Mucosa of descending colon (tissue), 3 donors: ENCODE data around the gene PPFIA4. TPM values are rescaled to one million over a fixed set of nuclear protein-coding genes. Genes with fewer than 3 reads are reported as not detected.
A peak's percentile ranks its signal among the peaks of the same experiment; 100 is the strongest.

Experiments used
- ATAC-seq: fragments of 200-7000 bp; cut with Tn5 transposase; one replicate; pipeline ENCODE4 v1.9.1; 2020; ENCODE audit warnings: mild to moderate bottlenecking, moderate library complexity
- DNase-seq, 3 donors: peaks; one replicate each; pipeline ENCODE4 v3.0.0-alpha.2; 2020
- H3K36me3 ChIP-seq: fragments of 200-600 bp; one replicate; pipeline ENCODE4 v1.8.0; 2021; ENCODE audit warnings: low read depth, mild to moderate bottlenecking
- H3K4me1 ChIP-seq: fragments of 200-600 bp; one replicate; pipeline ENCODE4 v1.8.0; 2021; ENCODE audit warnings: low read depth, mild to moderate bottlenecking
- H3K4me3 ChIP-seq: fragments of 200-600 bp; one replicate; pipeline ENCODE4 v1.8.0; 2021; ENCODE audit warnings: mild to moderate bottlenecking
- H3K9me3 ChIP-seq: fragments of 200-600 bp; one replicate; pipeline ENCODE4 v1.8.0; 2021; ENCODE audit warnings: mild to moderate bottlenecking
- intact Hi-C, 2 donors: fragments of 100-400 bp; cut with DNase I in 1 of 2; cut with micrococcal nuclease in 1 of 2; formaldehyde crosslinking; loops; one replicate each; pipeline versions ENCODE4 v1.11.0 to v1.11.1; 2022; cut with DNase I, micrococcal nuclease
- total RNA-seq, 3 donors: library from RNA; stranded (reverse); fragmentation: NEBNext Ultra II Directional in 2 of 3; extraction: Animal tissue kit (Norgen Biotek cat#: 25700) in 2 of 3; gene quantifications; one replicate each; pipeline versions ENCODE4 v1.2.1 to v1.2.4, GENCODE V29; 2021 to 2023
- TF ChIP-seq, protein P1 (sequence below): fragments of 200-600 bp; IDR thresholded peaks from one replicate; pipeline ENCODE4 v1.8.0; 2022; ENCODE audit warnings: antibody characterized with exemption, mild to moderate bottlenecking
- donor health status: DM: no; HTN: no; CAD: no; lungs with moderate emphysema.
- donor health status: DM: no; HTN: no; CAD: no.
- donor health status: DM: no; HTN: yes; CAD: no.

The PPFIA4 gene
- total RNA-seq, 3 donors from 2014 or later: 0.43 to 4.0 (median 0.60) TPM

- DNase-seq: no peak
- Histone ChIP-seq H3K4me3 (no peak overlapping the region), H3K36me3 (no peaks in the 10 kb centered on the region), H3K9me3 (no peaks in the 10 kb centered on the region), H3K4me1 (no peaks in the 10 kb centered on the region)
- TF ChIP-seq, protein P1, sequence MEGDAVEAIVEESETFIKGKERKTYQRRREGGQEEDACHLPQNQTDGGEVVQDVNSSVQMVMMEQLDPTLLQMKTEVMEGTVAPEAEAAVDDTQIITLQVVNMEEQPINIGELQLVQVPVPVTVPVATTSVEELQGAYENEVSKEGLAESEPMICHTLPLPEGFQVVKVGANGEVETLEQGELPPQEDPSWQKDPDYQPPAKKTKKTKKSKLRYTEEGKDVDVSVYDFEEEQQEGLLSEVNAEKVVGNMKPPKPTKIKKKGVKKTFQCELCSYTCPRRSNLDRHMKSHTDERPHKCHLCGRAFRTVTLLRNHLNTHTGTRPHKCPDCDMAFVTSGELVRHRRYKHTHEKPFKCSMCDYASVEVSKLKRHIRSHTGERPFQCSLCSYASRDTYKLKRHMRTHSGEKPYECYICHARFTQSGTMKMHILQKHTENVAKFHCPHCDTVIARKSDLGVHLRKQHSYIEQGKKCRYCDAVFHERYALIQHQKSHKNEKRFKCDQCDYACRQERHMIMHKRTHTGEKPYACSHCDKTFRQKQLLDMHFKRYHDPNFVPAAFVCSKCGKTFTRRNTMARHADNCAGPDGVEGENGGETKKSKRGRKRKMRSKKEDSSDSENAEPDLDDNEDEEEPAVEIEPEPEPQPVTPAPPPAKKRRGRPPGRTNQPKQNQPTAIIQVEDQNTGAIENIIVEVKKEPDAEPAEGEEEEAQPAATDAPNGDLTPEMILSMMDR: no peak
- intact Hi-C loops: no loop called here
- ATAC-seq: no peak
Observed at GRCh38 chr1:203083463-203083921, 57.2 kb downstream of the PPFIA4 start.

GRCh38 chr1:203084588-203085527, 58.6 kb downstream of the PPFIA4 start:
- TF ChIP-seq, protein P1: peak; percentile 12
- intact Hi-C loops: no loop called here
- H3K36me3 ChIP-seq: no peaks in the 10 kb centered on the region
- H3K4me3 ChIP-seq: no peak overlapping the region
- no peaks in the 10 kb centered on the region for H3K4me1 ChIP-seq
- peak in 2 of 3 donors; percentile 16 to 31 for DNase-seq
- peak; percentile 52 for ATAC-seq
- no peaks in the 10 kb centered on the region for H3K9me3 ChIP-seq

- TF ChIP-seq, protein P1: no peak
- Histone ChIP-seq H3K4me1 (no peaks in the 10 kb centered on the region), H3K9me3 (no peaks in the 10 kb centered on the region), H3K4me3 (no peak within 1 kb of the TSS), H3K36me3 (no peaks in the 10 kb centered on the region)
- DNase-seq: no peak
- intact Hi-C loops: no loop called here
- ATAC-seq: no peak
Observed at GRCh38 chr1:203085528-203086406, 59.5 kb downstream of the PPFIA4 start, which contains the start of gene MYOG. Gene MYOG (minus strand): TSS chr1:203086012. CDS start chr1:203085961, 51 bp downstream.

GRCh38 chr1:203086992-203087763, 60.9 kb downstream of the PPFIA4 start:
- Histone ChIP-seq H3K9me3 (no peaks in the 10 kb centered on the region), H3K4me1 (no peaks in the 10 kb centered on the region), H3K4me3 (no peak overlapping the region), H3K36me3 (no peaks in the 10 kb centered on the region)
- ATAC-seq: no peak
- TF ChIP-seq, protein P1: no peak
- no peak for DNase-seq
- intact Hi-C loops: no loop called here

GRCh38 chr1:203088441-203088840, 62.1 kb downstream of the PPFIA4 start:
- Histone ChIP-seq H3K9me3 (no peaks in the 10 kb centered on the region), H3K4me1 (no peaks in the 10 kb centered on the region), H3K36me3 (no peaks in the 10 kb centered on the region), H3K4me3 (no peak overlapping the region)
- TF ChIP-seq, protein P1: no peak
- ATAC-seq (no peak), DNase-seq (no peak)
- intact Hi-C loops: no loop called here
